ENCODE data around the gene SCUBE3.

The SCUBE3 gene

GRCh38 chr6:35213824-35214756 lies at the start of gene SCUBE3:
Gene SCUBE3 (plus strand): TSS chr6:35213956. CDS start chr6:35214419, 463 bp downstream.
- DNase-seq (ENCODE audit: low read depth in 2 of 2), result no peak

GRCh38 chr6:35164277-35164676 lies 49.5 kb upstream of the SCUBE3 start:
- no peak for DNase-seq (ENCODE audit: low read depth in 2 of 2)

- no peak for DNase-seq (ENCODE audit: low read depth in 2 of 2)
These were observed 48.9 kb upstream of the SCUBE3 start for GRCh38 chr6:35164868-35165267.

- no peak for DNase-seq (ENCODE audit: low read depth in 2 of 2)
These were observed 48.1 kb upstream of the SCUBE3 start for GRCh38 chr6:35165630-35166071.

- DNase-seq (ENCODE audit: low read depth in 2 of 2), result no peak
These were observed 47.6 kb upstream of the SCUBE3 start for GRCh38 chr6:35166116-35166515.

- DNase-seq (ENCODE audit: low read depth in 2 of 2), result no peak
These were observed 47.2 kb upstream of the SCUBE3 start for GRCh38 chr6:35166520-35166919.

- DNase-seq (ENCODE audit: low read depth in 2 of 2), result no peak
These were observed 46.3 kb upstream of the SCUBE3 start for GRCh38 chr6:35167505-35167904.

GRCh38 chr6:35168461-35168861 lies 45.3 kb upstream of the SCUBE3 start:
- no peak for DNase-seq (ENCODE audit: low read depth in 2 of 2)

- no peak for DNase-seq (ENCODE audit: low read depth in 2 of 2)
These were observed 43.6 kb upstream of the SCUBE3 start for GRCh38 chr6:35170166-35170565.

- DNase-seq (ENCODE audit: low read depth in 2 of 2), result no peak
These were observed 42.9 kb upstream of the SCUBE3 start for GRCh38 chr6:35170891-35171290.

- DNase-seq (ENCODE audit: low read depth in 2 of 2), result no peak
These were observed 40.7 kb upstream of the SCUBE3 start for GRCh38 chr6:35173044-35173426.

- DNase-seq (ENCODE audit: low read depth in 2 of 2), result no peak
These were observed 40.2 kb upstream of the SCUBE3 start for GRCh38 chr6:35173427-35174087.

- no peak for DNase-seq (ENCODE audit: low read depth in 2 of 2)
These were observed 39.7 kb upstream of the SCUBE3 start for GRCh38 chr6:35174088-35174434.

- no peak for DNase-seq (ENCODE audit: low read depth in 2 of 2)
These were observed 39.3 kb upstream of the SCUBE3 start for GRCh38 chr6:35174501-35174900.

GRCh38 chr6:35176301-35177024 lies 37.3 kb upstream of the SCUBE3 start:
- DNase-seq (ENCODE audit: low read depth in 2 of 2), result no peak

GRCh38 chr6:35177157-35177556 lies 36.6 kb upstream of the SCUBE3 start:
- DNase-seq (ENCODE audit: low read depth in 2 of 2), result no peak

GRCh38 chr6:35177596-35177995 lies 36.2 kb upstream of the SCUBE3 start:
- no peak for DNase-seq (ENCODE audit: low read depth in 2 of 2)

- DNase-seq (ENCODE audit: low read depth in 2 of 2), result no peak
These were observed 35.7 kb upstream of the SCUBE3 start for GRCh38 chr6:35178012-35178411.

GRCh38 chr6:35178932-35179832 lies 34.6 kb upstream of the SCUBE3 start:
- no peak for DNase-seq (ENCODE audit: low read depth in 2 of 2)

- DNase-seq (ENCODE audit: low read depth in 2 of 2), result no peak
These were observed 33.7 kb upstream of the SCUBE3 start for GRCh38 chr6:35179901-35180535.
